GM06990 (cell line): ENCODE results near the gene NTNG1.

Source experiments
- DNase-seq: peaks from one replicate; pipeline ENCODE4 v3.0.0-alpha.2; 2011; ENCODE audit not compliant: insufficient read length; ENCODE audit errors: extremely low read depth
- H3K27me3 ChIP-seq: replicated peaks from 2 replicates; pipeline ENCODE4 v1.6.0; 2011; ENCODE audit warnings: low read length; ENCODE audit not compliant: control insufficient read depth, insufficient read depth
- H3K36me3 ChIP-seq: 2 replicates; pipeline ENCODE4 v1.5.1; 2011; ENCODE audit warnings: low read length; ENCODE audit not compliant: control insufficient read depth, insufficient read depth
- H3K4me3 ChIP-seq: replicated peaks from 2 replicates; pipeline ENCODE4 v1.5.1; 2011; ENCODE audit warnings: low read depth, mild to moderate bottlenecking, control low read depth, low read length
- TF ChIP-seq, protein P1 (sequence below): IDR thresholded peaks from 2 replicates; pipeline ENCODE4 v1.5.1; 2011; ENCODE audit warnings: low read length, control low read depth, mild to moderate bottlenecking, inconsistent platforms; ENCODE audit not compliant: insufficient read depth, poor library complexity, severe bottlenecking

The NTNG1 gene

DNA sequence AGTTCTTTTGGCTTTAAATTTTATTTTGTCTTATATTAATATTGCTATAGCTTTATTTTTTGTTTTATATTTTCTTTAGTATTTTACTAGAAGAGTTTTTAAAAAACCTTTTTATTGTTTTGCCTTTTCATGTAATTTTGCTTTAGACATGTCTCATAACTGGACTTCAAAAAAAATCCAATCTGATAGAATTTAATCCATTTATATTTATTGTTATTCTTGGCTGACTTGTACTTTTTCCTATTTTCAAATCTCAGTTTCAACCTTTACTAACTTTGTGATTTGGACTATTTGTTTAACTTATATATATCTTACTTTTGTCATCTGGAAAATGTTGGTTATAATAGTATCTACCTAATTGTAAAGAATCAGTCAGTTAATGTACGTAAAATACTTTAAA, 61.2 kb downstream of the NTNG1 start:
- Histone ChIP-seq H3K36me3 (no peaks in the 10 kb centered on the region), H3K27me3 (no peaks in the 10 kb centered on the region), H3K4me3 (no peak overlapping the region)
- DNase-seq = no peak
- TF ChIP-seq, protein P1, sequence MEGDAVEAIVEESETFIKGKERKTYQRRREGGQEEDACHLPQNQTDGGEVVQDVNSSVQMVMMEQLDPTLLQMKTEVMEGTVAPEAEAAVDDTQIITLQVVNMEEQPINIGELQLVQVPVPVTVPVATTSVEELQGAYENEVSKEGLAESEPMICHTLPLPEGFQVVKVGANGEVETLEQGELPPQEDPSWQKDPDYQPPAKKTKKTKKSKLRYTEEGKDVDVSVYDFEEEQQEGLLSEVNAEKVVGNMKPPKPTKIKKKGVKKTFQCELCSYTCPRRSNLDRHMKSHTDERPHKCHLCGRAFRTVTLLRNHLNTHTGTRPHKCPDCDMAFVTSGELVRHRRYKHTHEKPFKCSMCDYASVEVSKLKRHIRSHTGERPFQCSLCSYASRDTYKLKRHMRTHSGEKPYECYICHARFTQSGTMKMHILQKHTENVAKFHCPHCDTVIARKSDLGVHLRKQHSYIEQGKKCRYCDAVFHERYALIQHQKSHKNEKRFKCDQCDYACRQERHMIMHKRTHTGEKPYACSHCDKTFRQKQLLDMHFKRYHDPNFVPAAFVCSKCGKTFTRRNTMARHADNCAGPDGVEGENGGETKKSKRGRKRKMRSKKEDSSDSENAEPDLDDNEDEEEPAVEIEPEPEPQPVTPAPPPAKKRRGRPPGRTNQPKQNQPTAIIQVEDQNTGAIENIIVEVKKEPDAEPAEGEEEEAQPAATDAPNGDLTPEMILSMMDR = no peak

DNA sequence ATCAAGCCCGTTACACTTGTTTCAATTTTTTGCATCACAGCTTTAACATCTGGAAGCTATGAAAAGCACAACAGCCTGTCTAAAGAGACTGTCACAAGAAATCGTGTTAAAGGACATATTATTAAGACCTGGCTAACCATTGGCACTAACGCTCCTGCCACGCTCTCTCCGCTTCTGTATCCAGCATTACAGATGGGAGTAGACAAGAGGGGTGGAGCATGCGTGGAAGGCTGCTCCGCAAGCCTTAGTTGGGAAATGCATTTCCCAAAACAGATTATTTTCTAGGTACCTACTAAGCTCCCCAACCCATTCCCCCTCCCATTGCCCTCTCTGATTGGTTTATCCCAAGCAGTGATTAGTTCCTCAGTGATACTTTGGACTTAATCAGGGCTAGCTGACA, 72.4 kb downstream of the NTNG1 start:
- TF ChIP-seq, protein P1 = no peak
- no peak for DNase-seq

DNA sequence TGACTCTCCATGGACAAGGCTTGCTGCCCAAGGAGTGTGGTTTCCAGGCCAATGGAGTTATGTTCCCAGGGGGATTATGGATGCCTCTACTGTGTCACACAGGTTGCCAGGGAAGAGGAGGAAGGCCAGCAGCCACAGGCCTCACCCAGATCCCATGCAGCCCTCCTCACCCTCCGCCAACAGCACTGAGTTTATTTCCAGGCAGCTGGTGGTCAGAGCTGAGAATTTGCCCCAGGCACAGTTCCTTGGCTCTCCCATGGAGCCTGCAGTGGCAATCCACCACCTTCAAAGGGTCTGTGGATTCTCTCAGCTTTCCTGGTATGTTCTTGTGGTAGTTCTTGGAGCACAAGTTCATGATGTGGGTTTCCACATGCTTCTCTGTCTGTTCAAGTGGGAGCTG, 79.2 kb downstream of the NTNG1 start:
- Histone ChIP-seq H3K36me3 (no peaks in the 10 kb centered on the region), H3K27me3 (no peaks in the 10 kb centered on the region), H3K4me3 (no peak overlapping the region)
- DNase-seq = no peak
- TF ChIP-seq, protein P1 = no peak

More for the DNA sequence above, 72.4 kb downstream of the NTNG1 start:
- no peak overlapping the region for H3K4me3 ChIP-seq
- H3K36me3 ChIP-seq = no peaks in the 10 kb centered on the region
- no peaks in the 10 kb centered on the region for H3K27me3 ChIP-seq

DNA sequence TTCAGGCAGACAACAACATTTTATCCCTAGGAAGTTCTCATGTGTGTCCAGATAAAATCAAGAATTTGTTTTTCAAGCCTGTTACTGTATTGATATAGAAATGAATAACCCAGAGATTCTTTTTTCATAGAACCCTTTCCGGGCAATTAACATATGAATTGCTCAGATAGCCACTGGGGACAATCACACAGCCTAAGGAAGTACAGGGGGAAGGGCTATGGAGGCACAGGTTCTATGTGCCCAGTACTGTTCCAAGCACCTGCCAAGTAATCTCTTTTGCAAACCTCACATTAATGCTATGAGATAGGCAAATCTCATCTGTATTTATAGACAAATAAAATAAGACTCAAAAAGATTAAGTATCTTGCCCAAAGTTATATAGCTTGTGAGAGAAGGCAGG, 84.9 kb downstream of the NTNG1 start:
- TF ChIP-seq, protein P1 = no peak
- Histone ChIP-seq H3K27me3 (no peaks in the 10 kb centered on the region), H3K36me3 (no peaks in the 10 kb centered on the region), H3K4me3 (no peak overlapping the region)
- DNase-seq = no peak

DNA sequence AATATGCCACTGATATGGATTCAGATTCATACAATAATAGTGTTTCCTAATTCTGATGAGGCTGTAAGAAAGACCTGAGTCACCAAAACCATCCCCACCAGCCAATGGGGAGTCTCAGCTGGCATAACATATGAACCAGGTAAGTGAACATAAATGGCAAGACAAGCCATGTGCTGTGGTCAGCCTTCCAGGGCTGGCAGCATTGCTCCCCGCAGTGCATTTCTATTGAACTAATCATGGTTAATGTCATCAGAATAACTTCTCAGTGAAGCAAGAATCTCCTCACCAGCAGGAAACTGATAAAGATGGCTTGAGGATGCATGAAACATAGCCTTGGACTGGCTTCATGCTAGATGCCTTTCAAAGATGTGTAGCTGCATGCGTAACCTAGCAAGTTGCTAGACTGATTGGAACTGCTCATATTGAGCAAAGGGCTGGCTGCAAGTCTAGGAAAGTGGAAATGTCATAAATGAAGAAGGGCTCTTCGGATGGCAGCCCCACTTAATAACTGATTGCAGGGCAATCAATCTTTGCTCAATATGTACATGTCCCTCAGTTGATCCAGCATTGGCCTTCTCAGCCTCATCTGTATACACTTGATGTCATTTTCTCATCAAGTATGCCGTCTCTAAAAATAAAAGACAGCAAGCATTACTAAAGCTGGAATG, 88.0 kb downstream of the NTNG1 start:
- H3K4me3 ChIP-seq = no peak overlapping the region
- H3K36me3 ChIP-seq = no peaks in the 10 kb centered on the region
- TF ChIP-seq, protein P1 = no peak
- H3K27me3 ChIP-seq = no peaks in the 10 kb centered on the region
- DNase-seq = no peak

DNA sequence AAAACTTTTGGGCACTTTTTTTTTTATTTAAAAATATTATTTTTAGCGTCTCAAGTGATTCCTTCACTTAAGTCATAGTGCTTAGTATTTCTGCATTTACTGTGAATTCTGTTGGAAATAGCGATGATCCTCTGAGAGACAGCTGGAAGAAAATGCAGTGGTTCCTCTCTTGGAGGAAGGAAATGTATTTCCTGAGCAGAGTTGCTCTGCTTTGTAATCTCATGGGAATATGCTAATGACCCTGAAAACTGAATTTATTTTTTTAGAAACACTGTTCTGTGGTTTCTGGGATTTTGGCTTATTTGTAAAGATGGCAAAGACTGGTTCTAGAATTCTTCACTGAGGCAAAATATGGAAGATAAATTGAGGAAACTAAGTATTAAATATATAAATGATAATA, 88.9 kb downstream of the NTNG1 start:
- no peak for DNase-seq
- Histone ChIP-seq H3K36me3 (no peaks in the 10 kb centered on the region), H3K4me3 (no peak overlapping the region), H3K27me3 (no peaks in the 10 kb centered on the region)
- TF ChIP-seq, protein P1 = no peak
